GM19099 (cell line): ENCODE results near the gene UQCR10.

Source experiments
- POLR2A ChIP-seq: IDR thresholded peaks from 3 replicates; pipeline ENCODE4 v1.6.1; 2011; ENCODE audit warnings: low read depth; ENCODE audit not compliant: insufficient read length; ENCODE audit errors: extremely low read depth

Gene UQCR10

GRCh38 chr22:29731058-29731850 lies 35.9 kb upstream of the UQCR10 start:
- TF ChIP-seq POLR2A, result no peak

DNA sequence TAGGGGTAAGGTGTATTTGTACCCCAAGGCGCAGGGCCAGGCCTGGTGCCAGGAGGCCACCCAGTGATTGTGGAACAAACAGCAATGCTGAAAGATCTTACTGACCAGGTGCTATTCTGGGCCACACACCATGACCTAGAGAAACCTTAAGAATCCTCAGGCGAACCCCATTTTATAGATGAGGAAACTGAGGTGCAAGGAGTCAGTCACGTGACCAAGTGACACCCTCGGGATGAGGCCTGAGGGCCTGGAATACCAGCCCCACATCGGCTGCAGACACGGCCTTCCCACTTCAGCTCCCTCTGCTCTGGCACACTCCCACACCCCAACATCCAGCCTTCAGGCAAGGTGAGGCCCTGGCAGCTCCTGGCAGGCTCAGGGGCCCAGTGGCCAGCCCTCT lies 34.3 kb upstream of the UQCR10 start:
- no peak for TF ChIP-seq POLR2A

DNA sequence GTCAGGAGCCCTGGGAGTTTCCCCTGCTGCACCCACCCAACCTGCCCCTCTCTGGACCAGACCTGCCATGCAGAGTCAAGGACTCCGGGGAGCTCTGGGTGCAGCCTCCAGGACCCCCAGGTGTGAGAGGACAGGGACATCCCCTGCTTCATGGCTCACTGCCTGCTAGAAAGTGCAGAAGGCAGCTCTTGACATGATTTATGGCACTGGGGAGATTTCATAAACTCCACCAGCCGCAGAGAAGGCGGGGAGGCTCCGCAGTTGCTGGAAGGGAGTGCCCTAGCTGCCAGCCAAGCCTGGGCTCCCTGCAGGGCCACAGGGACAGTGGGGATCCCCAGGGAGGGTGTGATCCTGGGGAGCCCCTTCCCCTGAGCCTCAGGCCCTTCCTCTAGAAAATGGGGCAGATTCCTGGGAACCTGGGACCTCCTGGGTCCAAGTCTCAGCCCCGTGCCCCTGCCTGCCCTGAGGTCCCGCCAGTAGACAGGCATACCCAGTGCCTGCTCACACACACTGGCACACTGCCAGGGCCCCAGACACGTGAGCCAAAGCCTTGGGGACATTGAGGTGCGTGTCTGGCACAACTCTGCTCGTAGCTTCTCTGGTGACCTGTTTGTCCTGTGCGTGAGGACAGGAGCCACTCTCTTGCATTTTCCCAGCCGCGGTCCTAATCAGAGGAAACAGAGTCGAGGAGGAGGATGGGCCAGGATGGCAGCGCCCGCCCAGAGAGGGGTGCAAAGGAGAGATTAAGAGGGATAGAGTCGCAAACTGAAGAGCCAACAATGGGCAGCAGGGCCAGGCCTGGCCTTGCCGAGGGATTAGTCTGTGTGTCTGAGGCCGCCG lies 33.6 kb upstream of the UQCR10 start:
- TF ChIP-seq POLR2A, result no peak

- TF ChIP-seq POLR2A, result no peak
Observed at GRCh38 chr22:29734406-29734805, 32.8 kb upstream of the UQCR10 start.

DNA sequence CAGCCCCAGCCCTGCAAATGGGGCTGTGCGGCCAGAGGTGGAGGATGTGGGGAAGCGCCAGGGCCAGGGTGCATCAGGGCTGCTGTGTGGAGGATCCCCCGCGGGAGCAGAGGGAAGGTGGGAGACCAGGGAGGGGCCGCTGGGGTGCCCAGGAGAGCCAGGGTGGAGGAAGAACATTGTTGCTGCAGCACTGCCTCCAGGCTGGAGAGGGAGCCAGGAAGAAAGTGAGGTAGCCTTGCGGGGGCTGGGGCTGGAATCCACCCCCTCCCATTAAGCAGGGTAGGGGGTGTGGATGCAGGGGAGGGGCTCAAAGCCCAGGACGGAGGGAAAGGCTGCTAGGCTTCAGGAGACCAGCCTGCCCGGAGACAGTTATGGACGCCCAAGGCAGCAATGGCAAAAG lies 32.3 kb upstream of the UQCR10 start:
- TF ChIP-seq POLR2A, result no peak

- no peak for TF ChIP-seq POLR2A
Observed at GRCh38 chr22:29735416-29735815, 31.8 kb upstream of the UQCR10 start.

GRCh38 chr22:29737251-29738117 lies 29.7 kb upstream of the UQCR10 start:
- no peak for TF ChIP-seq POLR2A

- no peak for TF ChIP-seq POLR2A
Observed at GRCh38 chr22:29738118-29738815, 28.9 kb upstream of the UQCR10 start.

DNA sequence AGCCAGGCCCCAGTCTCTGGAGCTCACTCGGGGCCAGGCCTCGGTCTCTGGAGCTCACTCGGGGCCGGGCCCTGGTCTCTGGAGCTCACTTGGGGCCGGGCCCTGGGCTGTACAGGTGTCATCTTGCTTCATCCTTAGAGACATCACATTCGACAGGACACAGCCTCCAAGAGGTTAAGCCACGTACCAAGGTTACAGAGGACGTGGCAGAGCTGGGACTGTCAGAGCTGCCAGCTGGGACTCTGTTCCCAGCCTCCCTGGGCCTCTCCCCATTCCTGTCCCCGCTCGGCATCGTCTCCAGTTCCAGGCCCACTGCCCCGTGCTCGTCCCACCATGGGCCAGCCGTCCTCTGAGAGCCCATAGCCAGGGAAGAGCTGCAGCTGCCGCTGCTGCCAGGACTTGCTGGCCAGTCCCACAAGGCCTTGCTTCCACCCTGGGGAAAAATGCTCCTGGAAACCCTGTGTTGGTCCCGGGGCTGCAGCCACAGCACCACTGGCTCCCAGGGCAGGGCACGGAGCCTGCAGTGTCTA lies 27.8 kb upstream of the UQCR10 start:
- TF ChIP-seq POLR2A, result no peak

GRCh38 chr22:29740216-29740615 lies 27.0 kb upstream of the UQCR10 start:
- no peak for TF ChIP-seq POLR2A

GRCh38 chr22:29741926-29742325 lies 25.2 kb upstream of the UQCR10 start:
- no peak for TF ChIP-seq POLR2A

GRCh38 chr22:29742326-29742725 lies 24.8 kb upstream of the UQCR10 start:
- no peak for TF ChIP-seq POLR2A

- no peak for TF ChIP-seq POLR2A
Observed at GRCh38 chr22:29744902-29745301, 22.3 kb upstream of the UQCR10 start.

- TF ChIP-seq POLR2A, result no peak
Observed at GRCh38 chr22:29747832-29748231, 19.3 kb upstream of the UQCR10 start.
